Erythroblast (primary cell): Measurements from ENCODE around the gene TMEM30B.
"Not testable (repeated sequence)": the region's sequence is repeated elsewhere in the genome, so short reads cannot be mapped to it uniquely, and the experiment has no call there.

ENCODE experiments used
- DNase-seq, 2 experiments: peaks; one replicate each; lab custom pipeline; 2025; lab: John Stamatoyannopoulos, UW
- GATA1 ChIP-seq: IDR thresholded peaks from 2 replicates; pipeline ENCODE4 v1.6.1; 2011; ENCODE audit warnings: low read depth, mild to moderate bottlenecking, control low read depth, low read length, moderate library complexity
- POLR2A ChIP-seq: IDR thresholded peaks from 2 replicates; pipeline ENCODE4 v1.6.1; 2011; ENCODE audit warnings: mild to moderate bottlenecking, low read length

The TMEM30B gene

GRCh38 chr14:61252369-61253063, 28.6 kb downstream of the TMEM30B start:
- TF ChIP-seq GATA1 (no peak), POLR2A (no peak)

GRCh38 chr14:61250063-61250462, 31.1 kb downstream of the TMEM30B start:
- DNase-seq = no peak
- TF ChIP-seq POLR2A (no peak), GATA1 (no peak)

More at GRCh38 chr14:61252369-61253063, 28.6 kb downstream of the TMEM30B start:
- peak; percentile 70 to 79 for DNase-seq

- DNase-seq = no peak
These were observed 33.2 kb downstream of the TMEM30B start for GRCh38 chr14:61247935-61248334.

GRCh38 chr14:61246721-61247120, 34.4 kb downstream of the TMEM30B start:
- DNase-seq = no peak
- TF ChIP-seq GATA1 (no peak), POLR2A (no peak)

More at GRCh38 chr14:61247935-61248334, 33.2 kb downstream of the TMEM30B start:
- TF ChIP-seq GATA1 (no peak), POLR2A (no peak)

- DNase-seq = no peak
- TF ChIP-seq POLR2A (no peak), GATA1 (no peak)
These were observed 37.1 kb downstream of the TMEM30B start for GRCh38 chr14:61244009-61244408.

- no peak for TF ChIP-seq GATA1
- no peak for TF ChIP-seq POLR2A
- no peak for DNase-seq
These were observed 40.9 kb downstream of the TMEM30B start for GRCh38 chr14:61240206-61240605.

- not testable (repeated sequence) for DNase-seq
These were observed 41.9 kb downstream of the TMEM30B start for GRCh38 chr14:61239285-61239684.

- no peak for DNase-seq
- no peak for TF ChIP-seq POLR2A
These were observed 42.4 kb downstream of the TMEM30B start for GRCh38 chr14:61238611-61239245.

- no peak for DNase-seq
- TF ChIP-seq GATA1 = no peak
- no peak for TF ChIP-seq POLR2A
These were observed 46.8 kb downstream of the TMEM30B start for GRCh38 chr14:61234215-61234916.

- DNase-seq = no peak
- no peak for TF ChIP-seq POLR2A
- no peak for TF ChIP-seq GATA1
These were observed 47.6 kb downstream of the TMEM30B start for GRCh38 chr14:61233436-61233956.

- TF ChIP-seq GATA1 (no peak), POLR2A (no peak)
- DNase-seq = no peak
These were observed 49.3 kb downstream of the TMEM30B start for GRCh38 chr14:61231810-61232209.

GRCh38 chr14:61229981-61230380, 51.2 kb downstream of the TMEM30B start:
- TF ChIP-seq GATA1 = no peak
- TF ChIP-seq POLR2A = no peak

GRCh38 chr14:61229475-61229888, 51.7 kb downstream of the TMEM30B start:
- no peak for DNase-seq
- TF ChIP-seq GATA1 (no peak), POLR2A (no peak)

More at GRCh38 chr14:61229981-61230380, 51.2 kb downstream of the TMEM30B start:
- no peak for DNase-seq
